ENCODE measurements around the gene KDM5A. TPM values are rescaled to one million over a fixed set of nuclear protein-coding genes. Genes with fewer than 3 reads are reported as not detected.
A peak's percentile ranks its signal among the peaks of the same experiment; 100 is the strongest.
"Not testable (repeated sequence)": the region's sequence is repeated elsewhere in the genome, so short reads cannot be mapped to it uniquely, and the experiment has no call there.

The KDM5A gene
- 32.4 and 40.2 TPM in 2 replicates for total RNA-seq (2014; rRNA removed)
- polyA plus RNA-seq (2012): 12.4 TPM

DNA sequence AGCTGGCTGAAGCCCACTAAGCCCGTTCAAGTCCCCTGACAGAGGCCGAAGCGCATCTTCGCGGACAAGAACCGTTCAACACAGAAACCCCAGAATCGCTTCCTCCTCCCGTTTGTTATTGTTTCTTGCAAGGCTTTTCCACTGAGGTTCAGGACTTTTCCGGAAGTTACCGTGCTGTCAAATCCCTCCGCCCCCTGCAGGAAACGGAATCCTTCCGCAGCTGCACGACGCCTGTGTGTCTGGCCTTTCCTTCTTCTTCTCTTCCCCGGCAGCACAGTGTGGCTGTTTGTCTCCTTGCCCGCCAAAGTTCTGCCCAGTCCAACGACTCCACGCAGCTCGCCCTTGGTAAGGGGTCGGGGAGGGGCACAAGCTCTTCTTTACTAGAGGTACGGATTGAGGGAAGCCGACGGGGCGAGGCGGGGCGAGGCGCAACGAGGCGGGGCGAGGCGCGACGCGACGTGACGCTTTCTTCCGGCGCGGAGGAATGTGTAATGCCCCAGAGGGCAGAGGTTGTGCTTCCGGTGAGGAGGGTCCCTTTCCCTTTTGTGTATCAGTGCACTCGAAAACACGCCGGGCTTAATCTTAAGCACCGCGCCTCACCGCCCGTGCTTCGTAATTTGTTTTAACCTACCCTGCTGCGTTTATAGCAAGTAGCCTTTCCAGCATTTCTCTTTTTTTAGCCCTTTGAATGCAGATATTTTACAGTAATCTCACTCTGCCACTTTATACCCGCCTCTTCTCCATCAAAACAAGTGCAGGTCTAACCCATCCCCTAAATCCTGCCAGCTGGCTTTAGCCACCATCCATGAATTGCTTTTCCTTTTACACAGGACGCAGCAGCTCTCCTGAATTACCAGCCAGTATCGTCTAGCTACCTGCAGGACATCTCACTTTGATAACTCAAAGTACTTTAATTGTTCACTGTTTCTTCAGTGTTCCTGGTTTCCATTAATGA, at the start of gene KDM5A:
TSS of gene KDM5A (minus strand) at position 179 of the 955 bp plus-strand sequence. CDS start 229 bp downstream, outside the sequence.
- DNase-seq (ENCODE audit: low read depth): peak; percentile 92

- not testable (repeated sequence) for DNase-seq (ENCODE audit: low read depth)
These were observed 46.6 kb upstream of the KDM5A start for GRCh38 chr12:435737-436136.

- DNase-seq (ENCODE audit: low read depth): no peak
These were observed 33.4 kb upstream of the KDM5A start for GRCh38 chr12:422526-422925.

GRCh38 chr12:418432-418831, 29.3 kb upstream of the KDM5A start:
- DNase-seq (ENCODE audit: low read depth): no peak

GRCh38 chr12:414859-415258, 25.7 kb upstream of the KDM5A start:
- DNase-seq (ENCODE audit: low read depth): no peak

DNA sequence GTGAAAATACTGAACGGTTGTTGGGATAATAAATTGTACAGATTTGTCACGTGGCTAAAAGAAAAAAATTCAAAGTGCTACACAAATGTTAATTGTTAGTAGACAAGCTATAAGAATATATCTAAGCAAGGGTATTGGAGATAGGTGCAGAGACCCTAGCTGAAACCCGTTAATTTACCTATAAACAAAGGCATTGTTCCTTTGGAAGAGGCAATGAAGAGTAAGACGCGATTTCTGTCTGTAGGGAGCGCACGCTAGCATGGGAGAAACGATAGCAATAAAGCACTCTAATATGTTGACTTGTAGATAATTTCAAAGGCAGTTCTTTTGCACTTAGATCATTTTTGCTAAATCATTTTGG, 12.9 kb upstream of the KDM5A start:
- peak; percentile 49 for DNase-seq (ENCODE audit: low read depth)

- DNase-seq (ENCODE audit: low read depth): peak; percentile 90
These were observed 12.3 kb upstream of the KDM5A start, which contains the start of gene CCDC77 for GRCh38 chr12:401235-402028. Gene CCDC77 (plus strand): TSS chr12:401644. CDS start chr12:409384, 7,740 bp downstream.

DNA sequence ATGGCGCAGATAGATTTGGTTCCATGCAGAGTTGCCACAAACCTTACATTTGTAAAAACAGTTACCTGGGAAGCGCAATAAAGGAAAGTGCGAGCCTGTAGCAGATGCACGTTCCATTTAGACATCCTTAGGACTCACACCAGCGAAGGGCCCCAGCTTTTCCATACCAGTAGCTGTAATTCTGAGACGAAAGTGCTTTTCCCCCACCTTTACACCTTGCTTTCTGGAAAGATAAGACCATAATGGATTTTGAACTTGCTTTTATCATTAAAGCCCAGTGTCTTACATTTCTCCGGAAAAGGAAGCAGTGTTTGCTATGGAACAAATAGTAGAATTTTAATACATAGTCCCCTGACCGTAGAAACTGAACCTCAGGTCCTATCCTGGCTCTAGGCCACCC, 11.7 kb upstream of the KDM5A start:
- no peak for DNase-seq (ENCODE audit: low read depth)

GRCh38 chr12:388541-389141, 479 bp downstream of the KDM5A start:
- peak; percentile 23 for DNase-seq (ENCODE audit: low read depth)

DNA sequence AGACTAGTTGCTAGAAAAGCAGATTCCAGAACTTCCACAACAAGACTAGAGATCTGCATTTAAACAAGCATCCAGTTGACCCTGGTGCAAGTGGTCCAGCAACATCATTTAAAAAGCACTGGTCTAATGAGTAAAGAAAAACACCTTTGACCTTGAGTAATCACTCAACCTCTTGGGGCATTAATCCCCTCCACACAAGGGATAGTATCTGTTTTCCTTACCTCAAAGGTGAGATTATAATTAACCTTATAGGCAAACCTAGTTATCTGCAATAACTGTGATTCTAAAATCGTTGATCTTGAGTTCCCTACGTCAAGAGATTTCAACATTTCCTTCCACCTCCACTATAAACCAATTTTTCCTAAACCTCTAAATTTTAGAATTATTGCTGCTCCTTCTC, 1.1 kb downstream of the KDM5A start:
- no peak for DNase-seq (ENCODE audit: low read depth)

GRCh38 chr12:386651-387050, 2.5 kb downstream of the KDM5A start:
- no peak for DNase-seq (ENCODE audit: low read depth)

GRCh38 chr12:370739-371485, 18.2 kb downstream of the KDM5A start:
- not testable (repeated sequence) for DNase-seq (ENCODE audit: low read depth)

DNA sequence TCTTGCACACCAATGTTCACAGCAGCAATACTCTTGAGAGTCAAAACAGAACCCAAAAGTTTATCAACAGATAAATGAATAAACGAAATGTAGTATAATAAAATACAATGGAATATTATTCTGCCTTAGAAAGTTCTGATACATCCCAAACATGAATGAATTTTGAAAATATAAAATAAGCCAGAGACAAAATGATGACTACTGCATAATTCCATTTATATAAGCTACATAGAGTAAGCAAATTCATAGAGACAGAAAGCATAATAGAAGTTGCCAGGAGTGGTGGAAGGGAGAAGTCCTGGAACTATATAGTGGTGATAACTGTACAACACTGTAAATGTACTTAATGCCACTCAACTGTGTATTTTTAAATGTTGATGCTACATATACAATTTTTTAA, 21.1 kb downstream of the KDM5A start:
- DNase-seq (ENCODE audit: low read depth): no peak

GRCh38 chr12:366820-367219, 22.3 kb downstream of the KDM5A start:
- no peak for DNase-seq (ENCODE audit: low read depth)

GRCh38 chr12:359091-359490, 30.0 kb downstream of the KDM5A start:
- DNase-seq (ENCODE audit: low read depth): no peak

- peak; percentile 49 for DNase-seq (ENCODE audit: low read depth)
These were observed 32.7 kb downstream of the KDM5A start for GRCh38 chr12:356276-356988.

DNA sequence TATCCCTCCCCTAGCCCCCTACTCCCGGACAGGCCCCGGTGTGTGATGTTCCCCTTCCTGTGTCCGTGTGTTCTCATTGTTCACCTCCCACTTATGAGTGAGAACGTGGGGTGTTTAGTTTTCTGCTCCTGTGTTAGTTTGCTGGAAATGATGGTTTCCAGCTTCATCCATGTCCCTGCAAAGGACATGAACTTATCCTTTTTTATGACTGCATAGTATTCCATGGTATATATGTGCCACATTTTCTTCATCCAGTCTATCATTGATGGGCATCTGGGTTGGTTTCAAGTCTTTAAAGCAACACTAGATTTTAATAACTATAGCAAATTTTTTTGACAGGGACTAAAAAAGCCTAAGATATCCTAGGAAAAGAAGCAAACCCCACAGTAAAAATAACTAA, 37.9 kb downstream of the KDM5A start:
- not testable (repeated sequence) for DNase-seq (ENCODE audit: low read depth)

DNA sequence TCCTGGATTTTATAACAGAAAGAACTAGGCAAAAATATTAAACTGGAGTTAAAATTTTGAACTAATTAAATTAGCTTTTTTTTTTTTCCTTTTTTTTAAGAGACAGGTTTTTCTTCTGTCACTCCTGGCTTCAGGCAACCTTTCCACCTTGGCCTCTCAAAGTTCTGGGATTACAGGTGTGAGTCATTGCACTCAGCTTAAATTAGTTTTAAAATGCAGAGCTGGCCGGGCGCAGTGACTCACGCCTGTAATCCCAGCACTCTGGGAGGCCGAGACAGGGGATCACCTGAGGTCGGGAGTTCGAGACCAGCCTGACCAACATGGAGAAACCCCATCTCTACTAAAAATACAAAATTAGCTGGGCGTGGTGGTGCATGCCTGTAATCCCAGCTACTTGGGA, 39.5 kb downstream of the KDM5A start:
- DNase-seq (ENCODE audit: low read depth): not testable (repeated sequence)

GRCh38 chr12:343036-343435, 46.1 kb downstream of the KDM5A start:
- not testable (repeated sequence) for DNase-seq (ENCODE audit: low read depth)

DNA sequence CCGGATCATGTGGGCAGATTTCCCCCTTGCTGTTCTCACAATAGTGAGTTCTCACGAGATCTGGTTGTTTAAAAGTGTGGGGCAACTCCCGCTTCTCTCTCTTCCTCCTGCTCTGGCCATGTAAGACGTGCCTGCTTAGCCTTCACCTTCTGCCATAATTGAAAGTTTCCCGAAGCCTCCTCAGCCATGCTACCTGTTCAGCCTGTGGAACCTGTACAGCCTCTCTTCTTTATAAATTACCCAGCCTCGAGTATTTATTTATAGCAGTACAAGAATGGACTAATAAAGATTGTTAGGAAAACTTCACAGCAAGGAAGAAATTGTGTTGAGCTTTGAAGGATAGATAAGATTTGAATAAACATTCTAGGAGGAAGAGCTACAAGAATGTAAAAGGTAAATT, 52.1 kb downstream of the KDM5A start:
- DNase-seq (ENCODE audit: low read depth): no peak

Measured in LHCN-M2 (cell line).